Measurements from ENCODE around the gene TNIP1.

TNIP1 gene

GRCh38 chr5:151085517-151086041 lies 4.7 kb upstream of the TNIP1 start:
- H3K27ac ChIP-seq, result peak overlapping the region; percentile 95
- no peak for DNase-seq (ENCODE audit: low read depth, low spot score)

- DNase-seq (ENCODE audit: low read depth, low spot score), result no peak
- H3K27ac ChIP-seq, result peak overlapping the region; percentile 95
Observed at GRCh38 chr5:151084363-151084762, 3.5 kb upstream of the TNIP1 start.

- peak overlapping the region; percentile 95 for H3K27ac ChIP-seq
- peak; percentile 95 for DNase-seq (ENCODE audit: low read depth, low spot score)
Observed at GRCh38 chr5:151083081-151083676, 2.3 kb upstream of the TNIP1 start.

- peak overlapping the region; percentile 95 for H3K27ac ChIP-seq
- DNase-seq (ENCODE audit: low read depth, low spot score), result no peak
Observed at GRCh38 chr5:151082282-151082902, 1.6 kb upstream of the TNIP1 start.

- no peak for DNase-seq (ENCODE audit: low read depth, low spot score)
Observed at GRCh38 chr5:151081431-151082281, 822 bp upstream of the TNIP1 start.

GRCh38 chr5:151079838-151080612 lies 809 bp downstream of the TNIP1 start:
- no peak for DNase-seq (ENCODE audit: low read depth, low spot score)

More at GRCh38 chr5:151081431-151082281, 822 bp upstream of the TNIP1 start:
- peak overlapping the region; percentile 95 for H3K27ac ChIP-seq

GRCh38 chr5:151078490-151079262 lies 2.2 kb downstream of the TNIP1 start:
- H3K27ac ChIP-seq, result peak overlapping the region; percentile 95
- DNase-seq (ENCODE audit: low read depth, low spot score), result no peak

More at GRCh38 chr5:151079838-151080612, 809 bp downstream of the TNIP1 start:
- peak overlapping the region; percentile 95 for H3K27ac ChIP-seq

- DNase-seq (ENCODE audit: low read depth, low spot score), result no peak
- H3K27ac ChIP-seq, result peak overlapping the region; percentile 95
Observed at GRCh38 chr5:151077967-151078366, 2.9 kb downstream of the TNIP1 start.

- no peak for DNase-seq (ENCODE audit: low read depth, low spot score)
- peak overlapping the region; percentile 95 for H3K27ac ChIP-seq
Observed at GRCh38 chr5:151077419-151077818, 3.4 kb downstream of the TNIP1 start.

GRCh38 chr5:151076616-151077015 lies 4.2 kb downstream of the TNIP1 start:
- DNase-seq (ENCODE audit: low read depth, low spot score), result no peak
- peak overlapping the region; percentile 95 for H3K27ac ChIP-seq

GRCh38 chr5:151075698-151076331 lies 5.0 kb downstream of the TNIP1 start:
- H3K27ac ChIP-seq, result peak overlapping the region; percentile 95
- peak; percentile 83 for DNase-seq (ENCODE audit: low read depth, low spot score)

- DNase-seq (ENCODE audit: low read depth, low spot score), result no peak
- peak overlapping the region; percentile 95 for H3K27ac ChIP-seq
Observed at GRCh38 chr5:151074557-151074956, 6.3 kb downstream of the TNIP1 start.

- no peak for DNase-seq (ENCODE audit: low read depth, low spot score)
- peak overlapping the region; percentile 95 for H3K27ac ChIP-seq
Observed at GRCh38 chr5:151073280-151073679, 7.6 kb downstream of the TNIP1 start.

- H3K27ac ChIP-seq, result peak overlapping the region; percentile 95
- peak; percentile 88 for DNase-seq (ENCODE audit: low read depth, low spot score)
Observed at GRCh38 chr5:151072630-151073025, 8.2 kb downstream of the TNIP1 start.

GRCh38 chr5:151071848-151072629 lies 8.8 kb downstream of the TNIP1 start:
- peak overlapping the region; percentile 95 for H3K27ac ChIP-seq

GRCh38 chr5:151071021-151071420 lies 9.8 kb downstream of the TNIP1 start:
- no peak for DNase-seq (ENCODE audit: low read depth, low spot score)
- H3K27ac ChIP-seq, result peak overlapping the region; percentile 95

More at GRCh38 chr5:151071848-151072629, 8.8 kb downstream of the TNIP1 start:
- no peak for DNase-seq (ENCODE audit: low read depth, low spot score)

GRCh38 chr5:151070449-151070848 lies 10.4 kb downstream of the TNIP1 start:
- no peak for DNase-seq (ENCODE audit: low read depth, low spot score)
- peak overlapping the region; percentile 95 for H3K27ac ChIP-seq

Measured in epithelial cell of prostate (primary cell).